K562 (cell line): ENCODE measurements around the gene P2RX1. TPM values are rescaled to one million over a fixed set of nuclear protein-coding genes. Genes with fewer than 3 reads are reported as not detected.

Experiments
- CEBPG ChIP-seq, 3 experiments: fragments of 200-800 bp in 1 of 3; sonication (Bioruptor generic) in 1 of 3; sonication (generic) in 1 of 3; formaldehyde crosslinking in 1 of 3; IDR thresholded peaks in 2 of 3; conservative IDR thresholded peaks in 1 of 3; 2 replicates each; pipeline versions ENCODE4 v1.6.1 to v1.8.0; 2016 to 2022; ENCODE audit warnings: missing compliant biosample characterization in 2 of 3, missing genetic modification characterization in 2 of 3, mild to moderate bottlenecking in 1 of 3, missing genetic modification reagents in 1 of 3
- ELF2 ChIP-seq: fragments of 250-450 bp; sonication (Bioruptor Pico); IDR thresholded peaks from 2 replicates; pipeline ENCODE4 v1.5.0; 2021; ENCODE audit warnings: mild to moderate bottlenecking
- FOS ChIP-seq: IDR thresholded peaks from 3 replicates; pipeline ENCODE4 v1.6.1; 2011; ENCODE audit not compliant: insufficient read length; ENCODE audit errors: extremely low read depth
- FOXO4 ChIP-seq: fragments of 450-650 bp; formaldehyde crosslinking; IDR thresholded peaks from 2 replicates; pipeline ENCODE4 v1.4.0; 2020; ENCODE audit warnings: mild to moderate bottlenecking, moderate library complexity
- HSF4 ChIP-seq: fragments of 250-450 bp; sonication (Bioruptor Pico); IDR thresholded peaks from 2 replicates; pipeline ENCODE4 v2.1.2; 2022; ENCODE audit warnings: mild to moderate bottlenecking, moderate library complexity, borderline replicate concordance
- POLR2G ChIP-seq: fragments of 200-400 bp; formaldehyde crosslinking; IDR thresholded peaks from 2 replicates; pipeline ENCODE4 v1.6.1; 2017; ENCODE audit warnings: low read depth, mild to moderate bottlenecking, antibody characterized with exemption, low read length, moderate library complexity
- SIN3A ChIP-seq, 2 experiments: fragments of 150-350 bp in 1 of 2; IDR thresholded peaks; 2 replicates each; pipeline ENCODE4 v1.6.1; 2011 to 2016; ENCODE audit warnings: borderline replicate concordance in 2 of 2, low read depth in 2 of 2, low read length in 2 of 2, mild to moderate bottlenecking in 2 of 2, moderate library complexity in 2 of 2; ENCODE audit not compliant: control insufficient read depth in 1 of 2
- SP1 ChIP-seq: sonication (generic); formaldehyde crosslinking; IDR thresholded peaks from 2 replicates; pipeline ENCODE4 v1.8.1; 2022; ENCODE audit warnings: mild to moderate bottlenecking, missing genetic modification reagents
- SRF ChIP-seq, 2 experiments: fragments of 250-450, 450-650 bp in 1 of 2; sonication (Bioruptor Pico) in 1 of 2; sonication (generic) in 1 of 2; formaldehyde crosslinking; IDR thresholded peaks; 2 replicates each; pipeline versions ENCODE4 v1.5.0 to v1.5.1; 2020 to 2022; ENCODE audit warnings: mild to moderate bottlenecking in 1 of 2, missing genetic modification reagents in 1 of 2
- ZNF592 ChIP-seq: fragments of 450-650 bp; IDR thresholded peaks from 2 replicates; pipeline ENCODE4 v1.6.1; 2017; ENCODE audit warnings: antibody characterized with exemption, mild to moderate bottlenecking
- polyA plus RNA-seq, 8 experiments: library from polyadenylated mRNA; depleted of rRNA in 4 of 8; stranded (reverse) in 5 of 8; unstranded in 3 of 8; fragments of >200 nt; fragmentation: Nextera tagmentation in 2 of 8; fragmentation: Illumina TruSeq in 1 of 8; extraction: Ambion mirVana in 2 of 8; extraction: Trizol in 1 of 8; gene quantifications; 2 replicates each; pipeline versions ENCODE4 v1.2.1 to v1.2.3, GENCODE V29; 2011 to 2014; ENCODE audit warnings: inconsistent platforms in 1 of 8, missing spikeins in 1 of 8
- total RNA-seq, 7 experiments: library from RNA; depleted of rRNA in 6 of 7; stranded (reverse); fragments of >200 nt in 6 of 7; fragmentation: Illumina TruSeq in 2 of 7; extraction: Trizol in 2 of 7; gene quantifications; 2 replicates each; pipeline versions ENCODE4 v1.2.1 to v1.2.3, GENCODE V29; 2011 to 2021; ENCODE audit warnings: low replicate concordance in 1 of 7
- TF ChIP-seq, protein P1 (sequence below): fragments of 250-450 bp; sonication (Bioruptor Pico); IDR thresholded peaks from 2 replicates; pipeline ENCODE4 v1.4.0; 2020; ENCODE audit warnings: mild to moderate bottlenecking
- TF ChIP-seq, protein P2 (sequence below), 2 experiments: IDR thresholded peaks in 1 of 2; conservative IDR thresholded peaks in 1 of 2; 2 replicates each; pipeline ENCODE4 v1.6.1; 2016; ENCODE audit warnings: low read depth in 2 of 2, mild to moderate bottlenecking in 1 of 2, missing compliant biosample characterization in 1 of 2, missing genetic modification characterization in 1 of 2, moderate library complexity in 1 of 2

P2RX1 gene
- total and polyA plus RNA-seq, 9 of the 15 experiments (the other 6 are each of a cell fraction or from before 2014, with no cell fraction given): 0.27 to 20.3 (median 10.3) TPM

GRCh38 chr17:3893003-3893719, 23.1 kb downstream of the P2RX1 start, which contains the start of gene CAMKK1 (continued):
- TF ChIP-seq SP1 (CRISPR knock-in tag) (peak; percentile 89), CEBPG (CRISPR knock-in tag; IDR thresholded peaks at IDR 0.05) (no peak), CEBPG (tag; conservative IDR thresholded peaks at IDR 0.05 in 1 of 2, IDR thresholded peaks at IDR 0.05 in 1 of 2) (no peak), SIN3A (IDR thresholded peaks at IDR 0.05; ENCODE audit: borderline replicate concordance in 2 of 2, control insufficient read depth in 1 of 2, low read depth in 2 of 2, low read length in 2 of 2) (0 out of 4 replicates have a peak, but pooled peaks of 1 of the 2 experiments have one; percentile 11), POLR2G (peak; percentile 80; the same call in 1 of the 2 replicates), ZNF592 (0 out of 2 replicates have a peak, but pooled peaks have one; percentile 37), HSF4 (no peak), FOS (peak; percentile 47), SRF (CRISPR knock-in tag; IDR thresholded peaks at IDR 0.05) (peak in 1 of 2 experiments; percentile 69; a peak in 2 of 4 replicates), FOXO4 (CRISPR knock-in tag) (no peak), ELF2 (peak; percentile 68; the same call in 1 of the 2 replicates)
- TF ChIP-seq, protein P1, sequence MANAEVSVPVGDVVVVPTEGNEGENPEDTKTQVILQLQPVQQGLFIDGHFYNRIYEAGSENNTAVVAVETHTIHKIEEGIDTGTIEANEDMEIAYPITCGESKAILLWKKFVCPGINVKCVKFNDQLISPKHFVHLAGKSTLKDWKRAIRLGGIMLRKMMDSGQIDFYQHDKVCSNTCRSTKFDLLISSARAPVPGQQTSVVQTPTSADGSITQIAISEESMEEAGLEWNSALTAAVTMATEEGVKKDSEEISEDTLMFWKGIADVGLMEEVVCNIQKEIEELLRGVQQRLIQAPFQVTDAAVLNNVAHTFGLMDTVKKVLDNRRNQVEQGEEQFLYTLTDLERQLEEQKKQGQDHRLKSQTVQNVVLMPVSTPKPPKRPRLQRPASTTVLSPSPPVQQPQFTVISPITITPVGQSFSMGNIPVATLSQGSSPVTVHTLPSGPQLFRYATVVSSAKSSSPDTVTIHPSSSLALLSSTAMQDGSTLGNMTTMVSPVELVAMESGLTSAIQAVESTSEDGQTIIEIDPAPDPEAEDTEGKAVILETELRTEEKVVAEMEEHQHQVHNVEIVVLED: peak; percentile 53
- TF ChIP-seq, protein P2, sequence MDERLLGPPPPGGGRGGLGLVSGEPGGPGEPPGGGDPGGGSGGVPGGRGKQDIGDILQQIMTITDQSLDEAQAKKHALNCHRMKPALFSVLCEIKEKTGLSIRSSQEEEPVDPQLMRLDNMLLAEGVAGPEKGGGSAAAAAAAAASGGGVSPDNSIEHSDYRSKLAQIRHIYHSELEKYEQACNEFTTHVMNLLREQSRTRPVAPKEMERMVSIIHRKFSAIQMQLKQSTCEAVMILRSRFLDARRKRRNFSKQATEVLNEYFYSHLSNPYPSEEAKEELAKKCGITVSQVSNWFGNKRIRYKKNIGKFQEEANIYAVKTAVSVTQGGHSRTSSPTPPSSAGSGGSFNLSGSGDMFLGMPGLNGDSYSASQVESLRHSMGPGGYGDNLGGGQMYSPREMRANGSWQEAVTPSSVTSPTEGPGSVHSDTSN (CRISPR knock-in tag; IDR thresholded peaks at IDR 0.05; ENCODE audit: low read depth): 0 out of 2 replicates have a peak, but pooled peaks have one; percentile 35
- TF ChIP-seq, protein P2 (tag; conservative IDR thresholded peaks at IDR 0.05; ENCODE audit: low read depth): no peak; the same call in 1 of the 2 replicates
